MCF 10A (cell line): ENCODE measurements around the gene NPPC. TPM values are rescaled to one million over a fixed set of nuclear protein-coding genes. Genes with fewer than 3 reads are reported as not detected.
"Not testable (repeated sequence)": the region's sequence is repeated elsewhere in the genome, so short reads cannot be mapped to it uniquely, and the experiment has no call there.

Experiments
- BruUV-seq: library from RNA; stranded (reverse); fragments of 400-500 nt; replicated peaks from 2 replicates; lab custom pipeline; 2021; lab: Mats Ljungman, UMichigan
- CTCF ChIA-PET: fragments of 300-600 bp; sonication (Branson Sonifier 250); formaldehyde crosslinking; extraction: SDS; loops from one replicate; lab custom pipeline; 2021; ENCODE audit warnings: antibody characterized with exemption, inconsistent platforms; lab: Yijun Ruan, JAX
- POLR2A ChIA-PET: fragments of 300-600, 350-650 bp; sonication (Branson Sonifier 250); formaldehyde crosslinking; extraction: SDS; loops from one replicate; lab custom pipeline; 2020; ENCODE audit warnings: antibody characterized with exemption, inconsistent platforms; lab: Yijun Ruan, JAX
- DNase-seq: peaks from one replicate; pipeline ENCODE4 v3.0.0-alpha.2; 2018; ENCODE audit not compliant: unreplicated experiment
- H3K27ac Mint-ChIP-seq: one replicate; pipeline ENCODE4 v1.8.0; 2022; ENCODE audit warnings: mild to moderate bottlenecking, low read depth, mixed read lengths; ENCODE audit not compliant: unreplicated experiment
- H3K27me3 Mint-ChIP-seq: one replicate; pipeline ENCODE4 v1.8.0; 2022; ENCODE audit warnings: mixed read lengths; ENCODE audit not compliant: insufficient read depth, unreplicated experiment
- H3K36me3 Mint-ChIP-seq: one replicate; pipeline ENCODE4 v1.8.0; 2022; ENCODE audit warnings: mild to moderate bottlenecking, moderate library complexity, mixed read lengths; ENCODE audit not compliant: insufficient read depth, unreplicated experiment
- H3K4me1 Mint-ChIP-seq: one replicate; pipeline ENCODE4 v1.8.0; 2022; ENCODE audit warnings: mixed read lengths; ENCODE audit not compliant: insufficient read depth, unreplicated experiment
- H3K4me3 Mint-ChIP-seq: one replicate; pipeline ENCODE4 v1.8.0; 2022; ENCODE audit warnings: mild to moderate bottlenecking, moderate library complexity, mixed read lengths; ENCODE audit not compliant: unreplicated experiment
- H3K9me3 Mint-ChIP-seq: one replicate; pipeline ENCODE4 v1.8.0; 2022; ENCODE audit warnings: mixed read lengths; ENCODE audit not compliant: unreplicated experiment
- CTCF ChIP-seq: fragments of 200-600 bp; IDR thresholded peaks from one replicate; pipeline ENCODE4 v1.8.0; 2022; ENCODE audit warnings: antibody characterized with exemption, mild to moderate bottlenecking; ENCODE audit not compliant: unreplicated experiment
- intact Hi-C: fragments of 100-400 bp; cut with micrococcal nuclease; formaldehyde crosslinking; loops from 2 replicates; pipeline ENCODE4 v1.14.1; 2022
- total RNA-seq: library from RNA; stranded (reverse); gene quantifications from 2 replicates; pipeline ENCODE4 v1.2.3, GENCODE V29; 2022

The NPPC gene
- total RNA-seq, 1 experiment from 2014 or later: not detected

GRCh38 chr2:231886071-231886681 is 40.0 kb downstream of the NPPC start:
- Mint-ChIP-seq H3K27ac (no peak overlapping the region), H3K9me3 (no peaks in the 10 kb centered on the region), H3K36me3 (no peaks in the 10 kb centered on the region), H3K4me1 (peaks cover 5% of the 10 kb centered on the region), H3K27me3 (peaks cover 64% of the 10 kb centered on the region), H3K4me3 (no peak overlapping the region)
- no TSS peak for BruUV-seq
- intact Hi-C loops: no loop called here
- POLR2A ChIA-PET: interaction anchor here (1.2 kb wide), 1 partner anchor 10 kb away, joined by 3 read pairs; no protein-coding TSS in a partner anchor
- CTCF ChIA-PET: no interaction called here
- no peak for TF ChIP-seq CTCF
- no peak for DNase-seq

GRCh38 chr2:231884438-231885140 is 41.6 kb downstream of the NPPC start:
- BruUV-seq: no TSS peak
- H3K27me3 Mint-ChIP-seq: peaks cover 73% of the 10 kb centered on the region
- H3K9me3 Mint-ChIP-seq: no peaks in the 10 kb centered on the region
- DNase-seq: no peak
- no peaks in the 10 kb centered on the region for H3K4me1 Mint-ChIP-seq
- CTCF ChIA-PET: interaction anchor here (0.6 kb wide), 2 partner anchors 22 to 436 kb away, joined by 4 to 5 read pairs; no protein-coding TSS in a partner anchor
- no peak overlapping the region for H3K4me3 Mint-ChIP-seq
- TF ChIP-seq CTCF: no peak
- POLR2A ChIA-PET: interaction anchor here (0.6 kb wide), 1 partner anchor 207 kb away, joined by 3 read pairs; no protein-coding TSS in a partner anchor
- H3K27ac Mint-ChIP-seq: no peak overlapping the region
- no peaks in the 10 kb centered on the region for H3K36me3 Mint-ChIP-seq
- intact Hi-C loops: no loop called here

GRCh38 chr2:231883468-231883881 is 42.7 kb downstream of the NPPC start:
- TF ChIP-seq CTCF: no peak
- Mint-ChIP-seq H3K4me1 (no peaks in the 10 kb centered on the region), H3K27me3 (peaks cover 71% of the 10 kb centered on the region), H3K36me3 (no peaks in the 10 kb centered on the region), H3K9me3 (no peaks in the 10 kb centered on the region), H3K4me3 (no peak overlapping the region), H3K27ac (no peak overlapping the region)
- no peak for DNase-seq
- POLR2A ChIA-PET: interaction anchor here (0.6 kb wide), 1 partner anchor 30 kb away, joined by 4 read pairs; no protein-coding TSS in a partner anchor
- CTCF ChIA-PET: no interaction called here
- BruUV-seq: no TSS peak
- intact Hi-C loops: no loop called here

- no peak for DNase-seq
- Mint-ChIP-seq H3K9me3 (no peaks in the 10 kb centered on the region), H3K27ac (no peak overlapping the region), H3K27me3 (peaks cover 63% of the 10 kb centered on the region), H3K4me3 (no peak overlapping the region), H3K4me1 (no peaks in the 10 kb centered on the region), H3K36me3 (no peaks in the 10 kb centered on the region)
- intact Hi-C loops: no loop called here
- CTCF ChIA-PET: interaction anchor here (0.6 kb wide), 1 partner anchor 110 kb away, joined by 4 read pairs; no protein-coding TSS in a partner anchor
- POLR2A ChIA-PET: no interaction called here
- no peak for TF ChIP-seq CTCF
- BruUV-seq: no TSS peak
These were observed 43.5 kb downstream of the NPPC start for GRCh38 chr2:231882646-231883045.

- H3K4me3 Mint-ChIP-seq, DNase-seq, H3K36me3 Mint-ChIP-seq, BruUV-seq, intact Hi-C loops, H3K9me3 Mint-ChIP-seq, H3K4me1 Mint-ChIP-seq, H3K27ac Mint-ChIP-seq, POLR2A ChIA-PET: not testable (repeated sequence)
- CTCF ChIA-PET: interaction anchor here (0.9 to 1.4 kb wide), 2 partner anchors 21 to 446 kb away, joined by 3 read pairs; no protein-coding TSS in a partner anchor
- H3K27me3 Mint-ChIP-seq: peaks cover 48% of the 10 kb centered on the region
These were observed 45.8 kb downstream of the NPPC start for GRCh38 chr2:231880371-231880770.
